Measurements from ENCODE around the gene IQCB1. TPM values are rescaled to one million over a fixed set of nuclear protein-coding genes. Genes with fewer than 3 reads are reported as not detected.

Gene IQCB1
- polyA plus RNA-seq, 1 of the 3 experiments (the other 2 are of a cell fraction) = 10.4 TPM

GRCh38 chr3:121737644-121738043 lies 97.2 kb downstream of the IQCB1 start:
- ChIA-PET POLR2A (no interaction called here), CTCF (no interaction called here)
- H3K79me2 ChIP-seq (ENCODE audit: insufficient read depth) = peaks cover 98% of the 10 kb centered on the region
- H3F3A ChIP-seq (replicated peaks; ENCODE audit: insufficient read depth) = peaks cover 27% of the 10 kb centered on the region
- no peaks in the 10 kb centered on the region; the same call in 1 of the 2 replicates for H3K9me3 ChIP-seq
- no peaks in the 10 kb centered on the region for H3K9me2 ChIP-seq
- no peak overlapping the region for H3K9ac ChIP-seq
- no peaks in the 10 kb centered on the region; a peak in 2 of 4 replicates for H3K4me1 ChIP-seq (ENCODE audit: control insufficient read depth in 1 of 2, insufficient read depth in 2 of 2, low read depth in 1 of 2, low read length in 1 of 2)
- H3K27ac ChIP-seq (ENCODE audit: low read depth in 2 of 2, low read length in 1 of 2) = no peak overlapping the region
- TF ChIP-seq RFX5 (IDR thresholded peaks at IDR 0.05; ENCODE audit: low read length) (no peak), RCOR1 (IDR thresholded peaks at IDR 0.05; ENCODE audit: low read length) (no peak), FOXM1 (IDR thresholded peaks at IDR 0.05; ENCODE audit: low read depth) (no peak), SIN3A (IDR thresholded peaks at IDR 0.05; ENCODE audit: borderline replicate concordance, low read depth, low read length) (no peak), CHD2 (IDR thresholded peaks at IDR 0.05; ENCODE audit: low read length, partially characterized antibody) (no peak), RXRA (IDR thresholded peaks at IDR 0.05; ENCODE audit: borderline replicate concordance, low read depth) (no peak), FOXJ3 (CRISPR knock-in tag; IDR thresholded peaks at IDR 0.05) (no peak), POLR2AphosphoS5 (IDR thresholded peaks at IDR 0.05; ENCODE audit: low read depth, low read length) (no peak)
- H3K36me3 ChIP-seq (replicated peaks in 1 of 2; ENCODE audit: control insufficient read depth in 1 of 2, insufficient read depth in 2 of 2, low read length in 1 of 2) = peaks cover 0 to 12% of the 10 kb centered on the region in 2 experiments
- WGBS (ENCODE audit: low lambda C conversion rate) = 95% methylated on average over 4 of the region's 4 CpGs
- H3K4me3 ChIP-seq (ENCODE audit: low read depth in 2 of 2, low read length in 1 of 2) = no peak overlapping the region
- H4K20me1 ChIP-seq (ENCODE audit: insufficient read depth) = peaks cover 74% of the 10 kb centered on the region
- H3K27me3 ChIP-seq (ENCODE audit: insufficient read depth) = no peaks in the 10 kb centered on the region
- no peak overlapping the region for H3K4me2 ChIP-seq
- no peak overlapping the region for H2AFZ ChIP-seq (ENCODE audit: low read depth)
- DNase-seq = no peak

- WGBS (ENCODE audit: low lambda C conversion rate) = 89% methylated on average over 3 of the region's 3 CpGs
- Histone ChIP-seq H3K27ac (ENCODE audit: low read depth in 2 of 2, low read length in 1 of 2) (peak overlapping the region in 1 of 2 experiments; percentile 60; a peak in 1 of 4 replicates), H3K4me3 (ENCODE audit: low read depth in 2 of 2, low read length in 1 of 2) (no peak overlapping the region), H3F3A (replicated peaks; ENCODE audit: insufficient read depth) (peaks cover 23% of the 10 kb centered on the region), H3K4me2 (no peak overlapping the region), H2AFZ (ENCODE audit: low read depth) (no peak overlapping the region), H3K36me3 (replicated peaks in 1 of 2; ENCODE audit: control insufficient read depth in 1 of 2, insufficient read depth in 2 of 2, low read length in 1 of 2) (peaks cover 0 to 20% of the 10 kb centered on the region in 2 experiments), H3K9me3 (no peaks in the 10 kb centered on the region; the same call in 1 of the 2 replicates), H3K4me1 (ENCODE audit: control insufficient read depth in 1 of 2, insufficient read depth in 2 of 2, low read depth in 1 of 2, low read length in 1 of 2) (peaks cover 0 to 4% of the 10 kb centered on the region in 2 experiments; a peak in 3 of 4 replicates), H3K79me2 (ENCODE audit: insufficient read depth) (peaks cover 98% of the 10 kb centered on the region), H3K9ac (no peak overlapping the region), H4K20me1 (ENCODE audit: insufficient read depth) (peaks cover 61% of the 10 kb centered on the region), H3K9me2 (no peaks in the 10 kb centered on the region), H3K27me3 (ENCODE audit: insufficient read depth) (no peaks in the 10 kb centered on the region)
- no peak for TF ChIP-seq FOSL2 (IDR thresholded peaks at IDR 0.05; ENCODE audit: borderline replicate concordance, low read depth)
- peak; percentile 9; the same call in 1 of the 2 replicates for TF ChIP-seq PBX3 (IDR thresholded peaks at IDR 0.05)
- ChIA-PET CTCF (no interaction called here), POLR2A (no interaction called here)
- DNase-seq = no peak
Observed at GRCh38 chr3:121736112-121736511, 98.7 kb downstream of the IQCB1 start.

- no peak overlapping the region for H3K4me2 ChIP-seq
- peaks cover 0 to 6% of the 10 kb centered on the region in 2 experiments; a peak in 3 of 4 replicates for H3K4me1 ChIP-seq (ENCODE audit: control insufficient read depth in 1 of 2, insufficient read depth in 2 of 2, low read depth in 1 of 2, low read length in 1 of 2)
- ChIA-PET POLR2A (no interaction called here), CTCF (no interaction called here)
- H3K36me3 ChIP-seq (replicated peaks in 1 of 2; ENCODE audit: control insufficient read depth in 1 of 2, insufficient read depth in 2 of 2, low read length in 1 of 2) = peaks cover 5 to 20% of the 10 kb centered on the region in 2 experiments
- H3K79me2 ChIP-seq (ENCODE audit: insufficient read depth) = peaks cover 98% of the 10 kb centered on the region
- no peaks in the 10 kb centered on the region for H3K9me2 ChIP-seq
- TF ChIP-seq JUND (IDR thresholded peaks at IDR 0.05) = no peak
- no peak overlapping the region for H2AFZ ChIP-seq (ENCODE audit: low read depth)
- peaks cover 17% of the 10 kb centered on the region for H3F3A ChIP-seq (replicated peaks; ENCODE audit: insufficient read depth)
- no peak overlapping the region for H3K4me3 ChIP-seq (ENCODE audit: low read depth in 2 of 2, low read length in 1 of 2)
- no peak overlapping the region for H3K9ac ChIP-seq
- no peaks in the 10 kb centered on the region for H3K27me3 ChIP-seq (ENCODE audit: insufficient read depth)
- H3K27ac ChIP-seq (ENCODE audit: low read depth in 2 of 2, low read length in 1 of 2) = peak overlapping the region in 1 of 2 experiments; percentile 60; a peak in 3 of 4 replicates
- H4K20me1 ChIP-seq (ENCODE audit: insufficient read depth) = peaks cover 52% of the 10 kb centered on the region
- no peaks in the 10 kb centered on the region for H3K9me3 ChIP-seq
- no peak for DNase-seq
Observed at GRCh38 chr3:121735047-121735696, 99.7 kb downstream of the IQCB1 start.

Data from SK-N-SH (cell line).